Neural cell (in vitro differentiated cells): ENCODE data around the gene MEX3A. TPM values are rescaled to one million over a fixed set of nuclear protein-coding genes. Genes with fewer than 3 reads are reported as not detected.
"Not testable (repeated sequence)": the region's sequence is repeated elsewhere in the genome, so short reads cannot be mapped to it uniquely, and the experiment has no call there.

ENCODE experiments used
- H2AFZ ChIP-seq: fragments of 200-600, 300-800 bp; sonication (generic), shearing (Covaris generic); 2 replicates; pipeline ENCODE4 v1.6.0; 2014; ENCODE audit warnings: low read depth, mild to moderate bottlenecking, antibody characterized with exemption, low read length, moderate library complexity
- H3F3A ChIP-seq: fragments of 200-600 bp; shearing (Covaris generic); 2 replicates; pipeline ENCODE4 v1.6.1; 2016; ENCODE audit warnings: mild to moderate bottlenecking, moderate library complexity, mixed read lengths, antibody characterized with exemption, low read length; ENCODE audit not compliant: insufficient read depth, poor library complexity, severe bottlenecking
- H3K27ac ChIP-seq: fragments of 200-600, 300-800 bp; sonication (generic), shearing (Covaris generic); 2 replicates; pipeline ENCODE4 v1.5.1; 2014; ENCODE audit warnings: mild to moderate bottlenecking, low read length, moderate library complexity
- H3K27me3 ChIP-seq: fragments of 300-800, 200-600 bp; sonication (generic), shearing (Covaris generic); 2 replicates; pipeline ENCODE4 v1.6.0; 2014; ENCODE audit warnings: mild to moderate bottlenecking, low read depth, low read length, moderate library complexity; ENCODE audit not compliant: insufficient read depth
- H3K36me3 ChIP-seq: fragments of 300-800, 200-600 bp; sonication (generic), shearing (Covaris generic); 2 replicates; pipeline ENCODE4 v1.5.1; 2014; ENCODE audit warnings: mild to moderate bottlenecking, antibody characterized with exemption, low read length, moderate library complexity; ENCODE audit not compliant: insufficient read depth
- H3K4me2 ChIP-seq: fragments of 300-800, 200-600 bp; sonication (generic), shearing (Covaris generic); 2 replicates; pipeline ENCODE4 v1.6.0; 2014; ENCODE audit warnings: mild to moderate bottlenecking, low read length
- H3K4me3 ChIP-seq: fragments of 300-800, 200-600 bp; sonication (generic), shearing (Covaris generic); 2 replicates; pipeline ENCODE4 v1.5.1; 2014; ENCODE audit warnings: mild to moderate bottlenecking, low read length, moderate library complexity
- H3K79me2 ChIP-seq: fragments of 200-600 bp; shearing (Covaris generic); replicated peaks from 2 replicates; pipeline ENCODE4 v1.6.0; 2014; ENCODE audit warnings: mild to moderate bottlenecking, low read length, moderate library complexity; ENCODE audit not compliant: insufficient read depth
- H3K9ac ChIP-seq: fragments of 300-800, 200-600 bp; sonication (generic), shearing (Covaris generic); 2 replicates; pipeline ENCODE4 v1.6.1; 2016; ENCODE audit warnings: mild to moderate bottlenecking, low read length, mixed read lengths
- H3K9me2 ChIP-seq: fragments of 200-600 bp; shearing (Covaris generic); 2 replicates; pipeline ENCODE4 v1.6.1; 2016; ENCODE audit warnings: mild to moderate bottlenecking, low read length, mixed read lengths; ENCODE audit not compliant: insufficient read depth
- H3K9me3 ChIP-seq: fragments of 200-600, 300-800 bp; sonication (generic), shearing (Covaris generic); 2 replicates; pipeline ENCODE4 v1.6.1; 2016; ENCODE audit warnings: mild to moderate bottlenecking, mixed run types, low read length, moderate library complexity, mixed read lengths
- H4K20me1 ChIP-seq: fragments of 200-600 bp; shearing (Covaris generic); 2 replicates; pipeline ENCODE4 v1.6.1; 2016; ENCODE audit warnings: mild to moderate bottlenecking, mixed run types; ENCODE audit not compliant: insufficient read depth
- EP300 ChIP-seq: fragments of 450-650 bp; conservative IDR thresholded peaks from 2 replicates; pipeline ENCODE4 v1.6.1; 2014; ENCODE audit warnings: antibody characterized with exemption, mild to moderate bottlenecking, moderate library complexity; ENCODE audit not compliant: poor library complexity, severe bottlenecking
- EZH2 ChIP-seq: fragments of 200-600, 300-800 bp; shearing (Covaris generic), sonication (generic); IDR thresholded peaks from 2 replicates; pipeline ENCODE4 v1.6.1; 2014; ENCODE audit warnings: antibody characterized with exemption, low read length, borderline replicate concordance, mild to moderate bottlenecking; ENCODE audit not compliant: insufficient read depth, poor library complexity, severe bottlenecking
- MXI1 ChIP-seq: fragments of 450-650 bp; conservative IDR thresholded peaks from 2 replicates; pipeline ENCODE4 v1.6.1; 2014; ENCODE audit warnings: antibody characterized with exemption, mild to moderate bottlenecking; ENCODE audit not compliant: poor library complexity, severe bottlenecking
- POLR2AphosphoS5 ChIP-seq: IDR thresholded peaks from 2 replicates; pipeline ENCODE4 v1.6.1; 2012
- RAD21 ChIP-seq: fragments of 450-650 bp; conservative IDR thresholded peaks from 2 replicates; pipeline ENCODE4 v1.6.1; 2014; ENCODE audit warnings: antibody characterized with exemption, mild to moderate bottlenecking, moderate library complexity
- SMC3 ChIP-seq: fragments of 450-650 bp; conservative IDR thresholded peaks from 2 replicates; pipeline ENCODE4 v1.6.1; 2014; ENCODE audit warnings: antibody characterized with exemption, mild to moderate bottlenecking, moderate library complexity; ENCODE audit not compliant: poor library complexity
- TAF1 ChIP-seq: IDR thresholded peaks from 2 replicates; pipeline ENCODE4 v1.6.1; 2012; ENCODE audit warnings: low read depth
- polyA plus RNA-seq: library from polyadenylated mRNA; depleted of rRNA; stranded (reverse); fragments of >200 nt; gene quantifications from 2 replicates; pipeline ENCODE4 v1.2.3, GENCODE V29; 2014
- TF ChIP-seq, protein P1 (sequence below): IDR thresholded peaks from 2 replicates; pipeline ENCODE4 v1.6.1; 2012; ENCODE audit warnings: borderline replicate concordance
- TF ChIP-seq, protein P2 (sequence below): fragments of 450-650 bp; IDR thresholded peaks from 2 replicates; pipeline ENCODE4 v1.5.1; 2014; ENCODE audit warnings: antibody characterized with exemption, mild to moderate bottlenecking, moderate library complexity; ENCODE audit not compliant: poor library complexity, severe bottlenecking

MEX3A gene
- polyA plus RNA-seq, 1 donor from 2014 or later = 39.8 TPM

DNA sequence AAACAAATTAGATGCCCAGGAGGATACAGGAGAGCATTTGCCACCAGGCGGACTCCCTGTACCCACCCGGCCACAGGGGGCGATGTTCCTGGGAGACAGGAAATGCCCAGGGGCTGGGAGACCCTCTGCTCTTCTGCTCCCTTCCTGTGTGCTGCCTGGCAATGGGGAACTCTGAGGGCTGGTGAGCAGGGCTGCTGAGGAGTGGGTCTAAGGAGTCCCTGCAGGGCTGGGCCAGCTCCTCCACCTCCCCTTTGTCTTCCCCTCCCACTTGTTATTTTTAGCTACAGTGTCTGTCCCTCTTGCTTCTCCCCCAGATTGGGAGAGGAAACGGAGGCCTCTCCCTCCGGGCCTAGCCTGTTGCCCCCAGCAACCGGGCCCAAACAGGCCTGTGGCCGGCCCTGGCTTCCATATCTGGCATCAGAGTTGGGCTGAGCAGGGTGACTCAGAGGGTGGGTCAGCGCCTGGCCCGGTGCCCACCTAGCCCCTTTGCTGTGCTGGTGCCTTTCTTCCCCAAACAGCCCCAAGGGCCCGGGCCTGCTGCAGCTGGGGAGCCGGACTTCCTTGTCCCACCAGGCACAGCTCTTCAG is 43.9 kb upstream of the MEX3A start:
- Histone ChIP-seq H3K36me3 (no peaks in the 10 kb centered on the region), H3K9ac (no peak overlapping the region), H3K4me3 (no peak overlapping the region), H3K9me3 (no peaks in the 10 kb centered on the region), H3K9me2 (no peaks in the 10 kb centered on the region), H3K79me2 (peaks cover 3% of the 10 kb centered on the region), H4K20me1 (no peaks in the 10 kb centered on the region), H3K4me2 (no peak overlapping the region), H3F3A (no peaks in the 10 kb centered on the region), H3K27me3 (no peaks in the 10 kb centered on the region), H3K27ac (no peak overlapping the region), H2AFZ (no peak overlapping the region)
- TF ChIP-seq SMC3 (no peak), MXI1 (no peak), EZH2 (no peak), TAF1 (no peak), RAD21 (no peak), POLR2AphosphoS5 (no peak), EP300 (no peak)
- TF ChIP-seq, protein P1, sequence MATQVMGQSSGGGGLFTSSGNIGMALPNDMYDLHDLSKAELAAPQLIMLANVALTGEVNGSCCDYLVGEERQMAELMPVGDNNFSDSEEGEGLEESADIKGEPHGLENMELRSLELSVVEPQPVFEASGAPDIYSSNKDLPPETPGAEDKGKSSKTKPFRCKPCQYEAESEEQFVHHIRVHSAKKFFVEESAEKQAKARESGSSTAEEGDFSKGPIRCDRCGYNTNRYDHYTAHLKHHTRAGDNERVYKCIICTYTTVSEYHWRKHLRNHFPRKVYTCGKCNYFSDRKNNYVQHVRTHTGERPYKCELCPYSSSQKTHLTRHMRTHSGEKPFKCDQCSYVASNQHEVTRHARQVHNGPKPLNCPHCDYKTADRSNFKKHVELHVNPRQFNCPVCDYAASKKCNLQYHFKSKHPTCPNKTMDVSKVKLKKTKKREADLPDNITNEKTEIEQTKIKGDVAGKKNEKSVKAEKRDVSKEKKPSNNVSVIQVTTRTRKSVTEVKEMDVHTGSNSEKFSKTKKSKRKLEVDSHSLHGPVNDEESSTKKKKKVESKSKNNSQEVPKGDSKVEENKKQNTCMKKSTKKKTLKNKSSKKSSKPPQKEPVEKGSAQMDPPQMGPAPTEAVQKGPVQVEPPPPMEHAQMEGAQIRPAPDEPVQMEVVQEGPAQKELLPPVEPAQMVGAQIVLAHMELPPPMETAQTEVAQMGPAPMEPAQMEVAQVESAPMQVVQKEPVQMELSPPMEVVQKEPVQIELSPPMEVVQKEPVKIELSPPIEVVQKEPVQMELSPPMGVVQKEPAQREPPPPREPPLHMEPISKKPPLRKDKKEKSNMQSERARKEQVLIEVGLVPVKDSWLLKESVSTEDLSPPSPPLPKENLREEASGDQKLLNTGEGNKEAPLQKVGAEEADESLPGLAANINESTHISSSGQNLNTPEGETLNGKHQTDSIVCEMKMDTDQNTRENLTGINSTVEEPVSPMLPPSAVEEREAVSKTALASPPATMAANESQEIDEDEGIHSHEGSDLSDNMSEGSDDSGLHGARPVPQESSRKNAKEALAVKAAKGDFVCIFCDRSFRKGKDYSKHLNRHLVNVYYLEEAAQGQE = no peak
- TF ChIP-seq, protein P2, sequence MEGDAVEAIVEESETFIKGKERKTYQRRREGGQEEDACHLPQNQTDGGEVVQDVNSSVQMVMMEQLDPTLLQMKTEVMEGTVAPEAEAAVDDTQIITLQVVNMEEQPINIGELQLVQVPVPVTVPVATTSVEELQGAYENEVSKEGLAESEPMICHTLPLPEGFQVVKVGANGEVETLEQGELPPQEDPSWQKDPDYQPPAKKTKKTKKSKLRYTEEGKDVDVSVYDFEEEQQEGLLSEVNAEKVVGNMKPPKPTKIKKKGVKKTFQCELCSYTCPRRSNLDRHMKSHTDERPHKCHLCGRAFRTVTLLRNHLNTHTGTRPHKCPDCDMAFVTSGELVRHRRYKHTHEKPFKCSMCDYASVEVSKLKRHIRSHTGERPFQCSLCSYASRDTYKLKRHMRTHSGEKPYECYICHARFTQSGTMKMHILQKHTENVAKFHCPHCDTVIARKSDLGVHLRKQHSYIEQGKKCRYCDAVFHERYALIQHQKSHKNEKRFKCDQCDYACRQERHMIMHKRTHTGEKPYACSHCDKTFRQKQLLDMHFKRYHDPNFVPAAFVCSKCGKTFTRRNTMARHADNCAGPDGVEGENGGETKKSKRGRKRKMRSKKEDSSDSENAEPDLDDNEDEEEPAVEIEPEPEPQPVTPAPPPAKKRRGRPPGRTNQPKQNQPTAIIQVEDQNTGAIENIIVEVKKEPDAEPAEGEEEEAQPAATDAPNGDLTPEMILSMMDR = no peak

DNA sequence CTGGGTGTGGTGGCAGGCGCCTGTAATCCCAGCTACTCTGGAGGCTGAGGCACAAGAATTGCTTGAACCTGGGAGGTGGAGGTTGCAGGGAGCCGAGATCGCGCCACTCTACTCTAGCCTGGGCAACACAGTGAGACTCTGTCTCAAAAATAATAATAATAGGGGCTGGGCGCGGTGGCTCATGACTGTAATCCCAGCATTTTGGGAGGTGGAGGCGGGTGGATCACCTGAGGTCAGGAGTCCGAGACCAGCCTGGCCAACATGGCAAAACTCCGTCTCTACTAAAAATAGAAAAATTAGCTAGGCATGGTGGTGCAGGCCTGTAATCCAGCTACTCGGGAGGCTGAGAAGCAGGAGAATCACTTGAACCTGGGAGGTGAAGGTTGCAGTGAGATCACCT is 43.3 kb upstream of the MEX3A start:
- not testable (repeated sequence) for H2AFZ ChIP-seq, H3K4me2 ChIP-seq, H3K9ac ChIP-seq, H3K9me2 ChIP-seq, H4K20me1 ChIP-seq, H3K79me2 ChIP-seq, H3K4me3 ChIP-seq, H3K9me3 ChIP-seq, H3K27me3 ChIP-seq, H3F3A ChIP-seq, H3K27ac ChIP-seq, H3K36me3 ChIP-seq
